Gastroesophageal sphincter (tissue), 4 donors: ENCODE measurements around the gene MTREX. TPM values are rescaled to one million over a fixed set of nuclear protein-coding genes. Genes with fewer than 3 reads are reported as not detected.

Experiments
- ATAC-seq: fragments of 150-250 bp; one replicate; pipeline ENCODE4 v1.9.1; 2016; ENCODE audit warnings: mild to moderate bottlenecking, moderate library complexity
- H3K27ac ChIP-seq, 4 donors: fragments of 200-600 bp; sonication (generic) in 3 of 4; 1 replicate in 3 of 4; 2 replicates in 1 of 4; pipeline ENCODE4 v1.5.1; 2016 to 2019
- H3K27me3 ChIP-seq: fragments of 200-600 bp; sonication (generic); one replicate; pipeline ENCODE4 v1.5.1; 2019
- H3K36me3 ChIP-seq, 2 donors: fragments of 200-600 bp; sonication (generic); one replicate each; pipeline ENCODE4 v1.5.1; 2019; ENCODE audit warnings: control low read depth in 1 of 2
- H3K4me1 ChIP-seq, 3 donors: fragments of 200-600 bp; sonication (generic); 1 replicate in 2 of 3; 2 replicates in 1 of 3; pipeline ENCODE4 v1.5.1; 2016 to 2019; ENCODE audit warnings: control low read depth in 2 of 3
- H3K4me3 ChIP-seq, 2 donors: fragments of 200-600 bp; sonication (generic); one replicate each; pipeline ENCODE4 v1.5.1; 2019; ENCODE audit warnings: mild to moderate bottlenecking in 1 of 2, moderate library complexity in 1 of 2
- H3K9me3 ChIP-seq, 3 donors: fragments of 200-600 bp; sonication (generic); one replicate each; pipeline ENCODE4 v1.5.1; 2017 to 2019; ENCODE audit warnings: control low read depth in 2 of 3
- CTCF ChIP-seq, 4 experiments: fragments of 200-600 bp in 2 of 4; fragments of 450-650 bp in 2 of 4; sonication (generic) in 1 of 4; IDR thresholded peaks; one replicate each; pipeline ENCODE4 v1.5.1; 2017 to 2019; ENCODE audit warnings: antibody characterized with exemption in 4 of 4, mild to moderate bottlenecking in 2 of 4, moderate library complexity in 2 of 4
- EP300 ChIP-seq: sonication (generic); formaldehyde crosslinking; IDR thresholded peaks from one replicate; pipeline ENCODE4 v1.6.1; 2017; ENCODE audit warnings: antibody characterized with exemption, mild to moderate bottlenecking
- POLR2A ChIP-seq, 2 donors: fragments of 450-650 bp; IDR thresholded peaks; one replicate each; pipeline ENCODE4 v1.6.1; 2017; ENCODE audit warnings: antibody characterized with exemption in 2 of 2, mild to moderate bottlenecking in 2 of 2, moderate library complexity in 1 of 2
- POLR2AphosphoS5 ChIP-seq: sonication (generic); formaldehyde crosslinking; IDR thresholded peaks from one replicate; pipeline ENCODE4 v1.6.1; 2017; ENCODE audit warnings: antibody characterized with exemption
- WGBS, 2 donors: methylation state at CpG; one replicate each; pipeline ENCODE4 v1.1.5; 2018; ENCODE audit warnings: low coverage in 1 of 2; 5-methylcytosine and 5-hydroxymethylcytosine counted together
- total RNA-seq, 4 donors: library from RNA; depleted of rRNA; stranded (reverse); fragments of >200 nt; gene quantifications; one replicate each; pipeline ENCODE4 v1.1.0, GENCODE V29; 2016

MTREX gene
- total RNA-seq, 4 donors from 2014 or later = 55.7 to 93.2 (median 61.5) TPM

- Histone ChIP-seq H3K4me3 (no peak overlapping the region), H3K27me3 (no peaks in the 10 kb centered on the region), H3K4me1 (no peaks in the 10 kb centered on the region), H3K36me3 (peaks cover 0 to 61% of the 10 kb centered on the region in 2 donors), H3K9me3 (peaks cover 0 to 17% (median 0%) of the 10 kb centered on the region in 3 donors), H3K27ac (no peak overlapping the region)
- ATAC-seq = no peak
- TF ChIP-seq POLR2AphosphoS5 (no peak), CTCF (IDR thresholded peaks at IDR 0.05) (no peak), POLR2A (IDR thresholded peaks at IDR 0.05) (no peak), EP300 (no peak)
- WGBS, 2 donors = 95 to 100% methylated on average over 2 of the region's 2 CpGs
These were observed 80.1 kb downstream of the MTREX start for GRCh38 chr5:55387865-55388264.

DNA sequence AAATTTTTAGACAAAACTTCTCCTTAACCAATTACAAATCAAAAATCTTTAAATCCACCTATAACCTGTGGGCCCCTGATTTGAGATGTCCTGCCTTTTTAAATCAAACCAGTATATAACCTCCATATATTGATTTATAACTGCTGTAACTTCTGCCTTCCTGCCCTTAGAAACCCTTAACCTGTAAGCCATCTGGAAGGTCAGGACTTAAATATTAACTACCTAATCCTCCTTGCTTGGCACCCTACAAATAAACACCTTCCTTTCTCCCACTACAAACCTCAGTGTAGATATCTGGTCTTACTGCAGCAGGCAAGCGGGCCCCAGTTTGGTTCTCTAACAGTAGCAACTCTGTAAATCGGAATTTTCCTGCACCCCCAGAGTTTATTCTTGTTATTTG lies 83.9 kb downstream of the MTREX start:
- Histone ChIP-seq H3K27me3 (no peaks in the 10 kb centered on the region), H3K4me1 (no peaks in the 10 kb centered on the region), H3K9me3 (peaks cover 0 to 5% (median 0%) of the 10 kb centered on the region in 3 donors), H3K27ac (no peak overlapping the region), H3K4me3 (no peak overlapping the region), H3K36me3 (peaks cover 0 to 49% of the 10 kb centered on the region in 2 donors)
- 97% methylated on average over 2 of the region's 2 CpGs; no CpG with 5 or more reads in 1 of the 2 donors for whole genome bisulfite sequencing, 2 donors
- no peak for ATAC-seq
- TF ChIP-seq CTCF (IDR thresholded peaks at IDR 0.05) (no peak), POLR2A (IDR thresholded peaks at IDR 0.05) (no peak), POLR2AphosphoS5 (no peak), EP300 (no peak)

DNA sequence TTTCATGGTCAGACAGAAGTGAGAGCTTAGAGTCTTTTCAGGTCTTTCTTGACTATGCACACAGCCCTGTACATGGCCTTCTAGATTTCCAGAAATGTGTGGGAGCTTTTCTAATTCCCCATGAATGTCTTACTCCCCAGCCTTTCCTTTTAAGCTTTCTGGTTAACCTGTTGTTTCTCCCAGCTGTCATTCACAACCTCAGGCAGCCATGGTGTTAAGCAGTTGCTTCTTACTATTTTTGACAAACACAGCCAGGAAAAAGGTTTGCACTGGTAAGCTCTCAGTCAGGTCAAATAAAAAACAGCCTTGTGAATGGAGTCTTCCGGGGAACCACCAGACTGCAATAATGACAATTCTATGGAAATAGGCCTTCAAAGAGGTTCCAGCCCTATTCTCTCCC lies 84.9 kb downstream of the MTREX start:
- ATAC-seq = no peak
- Histone ChIP-seq H3K36me3 (peaks cover 0 to 50% of the 10 kb centered on the region in 2 donors), H3K9me3 (peaks cover 0 to 5% (median 0%) of the 10 kb centered on the region in 3 donors), H3K27me3 (no peaks in the 10 kb centered on the region), H3K27ac (no peak overlapping the region), H3K4me3 (no peak overlapping the region), H3K4me1 (no peaks in the 10 kb centered on the region)
- no peak for TF ChIP-seq POLR2AphosphoS5
- TF ChIP-seq CTCF (IDR thresholded peaks at IDR 0.05) = no peak
- no peak for TF ChIP-seq POLR2A (IDR thresholded peaks at IDR 0.05)
- no peak for TF ChIP-seq EP300
- WGBS, 2 donors = 100% methylated on average over 1 of the region's 1 CpG; no CpG with 5 or more reads in 1 of the 2 donors

- H3K27me3 ChIP-seq = no peaks in the 10 kb centered on the region
- no peak for ATAC-seq
- no peak overlapping the region for H3K4me3 ChIP-seq
- peaks cover 0 to 48% of the 10 kb centered on the region in 2 donors for H3K36me3 ChIP-seq
- H3K9me3 ChIP-seq = peaks cover 0 to 5% (median 0%) of the 10 kb centered on the region in 3 donors
- TF ChIP-seq EP300 = no peak
- no peak for TF ChIP-seq CTCF (IDR thresholded peaks at IDR 0.05)
- no peak for TF ChIP-seq POLR2A (IDR thresholded peaks at IDR 0.05)
- TF ChIP-seq POLR2AphosphoS5 = no peak
- no peaks in the 10 kb centered on the region for H3K4me1 ChIP-seq
- WGBS, 2 donors = 33 to 37% methylated on average over 2 of the region's 2 CpGs
- no peak overlapping the region for H3K27ac ChIP-seq
These were observed 85.8 kb downstream of the MTREX start for GRCh38 chr5:55393501-55394175.

- ATAC-seq = no peak
- Histone ChIP-seq H3K27me3 (no peaks in the 10 kb centered on the region), H3K36me3 (peaks cover 0 to 77% of the 10 kb centered on the region in 2 donors), H3K4me3 (no peak overlapping the region), H3K4me1 (peaks cover 0 to under 1% (median 0%) of the 10 kb centered on the region in 3 donors), H3K9me3 (no peaks in the 10 kb centered on the region), H3K27ac (no peak overlapping the region)
- no peak for TF ChIP-seq EP300
- 0 to 42% methylated on average over 1 to 2 of the region's 2 CpGs for WGBS, 2 donors
These were observed 94.4 kb downstream of the MTREX start for GRCh38 chr5:55402199-55402598.
